Mammary epithelial cell (primary cell): ENCODE results near the gene TMEM185B.

Experiments used
- CTCF ChIP-seq, 2 donors: IDR thresholded peaks in 1 of 2; conservative IDR thresholded peaks in 1 of 2; 2 replicates each; pipeline ENCODE4 v1.5.1; 2011 to 2012; ENCODE audit warnings: inconsistent platforms in 2 of 2, low read length in 2 of 2, mild to moderate bottlenecking in 2 of 2, control low read depth in 1 of 2, low read depth in 1 of 2; ENCODE audit not compliant: insufficient read depth in 1 of 2; ENCODE audit errors: extremely low read depth in 1 of 2
- EZH2 ChIP-seq: IDR thresholded peaks from 2 replicates; pipeline ENCODE4 v1.6.1; 2012; ENCODE audit warnings: low read length, inconsistent platforms, borderline replicate concordance

- no peak for TF ChIP-seq CTCF (conservative IDR thresholded peaks at IDR 0.05 in 1 of 2, IDR thresholded peaks at IDR 0.05 in 1 of 2; ENCODE audit: extremely low read depth in 1 of 2, insufficient read depth in 1 of 2, low read depth in 1 of 2, low read length in 2 of 2)
- no peak for TF ChIP-seq EZH2
Observed at GRCh38 chr2:120229341-120229740, 6.1 kb upstream of the TMEM185B start.
